Suppressor macrophage treated with lipopolysaccharide for 1 hour (primary cell): ENCODE measurements around the gene RDH5.
"Not testable (repeated sequence)": the region's sequence is repeated elsewhere in the genome, so short reads cannot be mapped to it uniquely, and the experiment has no call there.

Experiments
- DNase-seq, 3 donors: peaks; one replicate each; pipeline ENCODE4 v3.0.0-alpha.2; 2020 to 2022

RDH5 gene

GRCh38 chr12:55746174-55746912, 26.1 kb downstream of the RDH5 start:
- DNase-seq: no peak

GRCh38 chr12:55746913-55747231, 26.7 kb downstream of the RDH5 start:
- DNase-seq: no peak

- DNase-seq: no peak
Observed at GRCh38 chr12:55748230-55748993, 28.2 kb downstream of the RDH5 start.

DNA sequence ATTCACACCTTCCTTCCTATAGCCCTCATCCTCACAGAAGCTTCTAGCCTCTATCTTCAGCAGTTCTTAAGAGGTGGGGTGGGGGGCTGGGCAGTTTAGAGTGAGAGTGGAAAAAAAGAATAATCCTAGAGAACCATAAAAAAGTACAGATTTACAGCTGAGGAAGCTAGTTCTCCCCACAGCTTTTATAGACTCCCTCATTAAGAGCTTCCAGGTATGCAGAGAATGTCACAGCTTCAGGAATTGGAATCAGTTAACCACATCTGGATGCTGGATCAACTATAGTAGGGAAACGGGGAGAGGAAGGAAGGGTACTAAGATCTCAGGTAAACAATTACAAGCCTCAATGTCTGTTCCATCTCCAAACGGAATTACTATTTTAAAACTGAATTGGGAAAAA, 35.1 kb downstream of the RDH5 start:
- no peak for DNase-seq

DNA sequence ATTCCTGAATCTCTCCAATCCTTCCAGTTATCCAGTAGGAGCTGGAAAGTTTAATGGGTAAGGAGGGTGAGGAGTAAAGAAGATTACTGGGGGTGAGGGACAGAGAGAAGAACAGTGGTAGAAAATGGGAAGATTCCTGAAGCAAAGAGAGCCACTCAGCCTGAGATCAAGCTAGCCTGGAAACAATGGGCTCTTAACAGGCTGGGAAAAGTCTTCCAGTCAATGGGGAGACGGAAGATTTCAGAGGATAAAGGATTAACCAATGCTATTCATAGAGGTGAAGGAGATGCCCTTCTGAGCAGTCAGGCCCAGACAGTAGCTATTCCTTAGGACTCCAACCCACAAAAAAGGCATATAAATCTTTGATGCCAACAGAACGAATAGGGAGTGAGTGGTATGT, 37.5 kb downstream of the RDH5 start:
- no peak for DNase-seq

GRCh38 chr12:55758575-55758974, 38.4 kb downstream of the RDH5 start:
- DNase-seq: not testable (repeated sequence)

DNA sequence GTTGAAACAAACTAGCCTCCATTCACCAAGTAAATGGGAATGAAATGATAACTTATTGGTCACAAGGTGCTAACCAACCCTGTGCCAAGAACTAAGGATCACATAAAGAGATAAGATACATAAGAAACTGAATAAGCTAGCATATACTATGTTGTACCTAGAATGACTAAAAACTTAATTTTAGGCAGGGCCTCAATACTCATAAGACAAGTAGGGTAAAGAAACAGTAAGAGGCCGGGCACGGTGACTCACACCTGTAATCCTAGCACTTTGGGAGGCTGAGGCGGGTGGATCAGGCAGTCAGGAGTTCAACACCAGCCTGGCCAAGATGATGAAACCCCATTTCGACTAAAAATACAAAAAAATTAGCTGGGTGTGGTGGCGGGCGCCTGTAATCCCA, 40.5 kb downstream of the RDH5 start:
- DNase-seq: no peak

GRCh38 chr12:55762646-55763045, 42.5 kb downstream of the RDH5 start:
- DNase-seq: no peak

DNA sequence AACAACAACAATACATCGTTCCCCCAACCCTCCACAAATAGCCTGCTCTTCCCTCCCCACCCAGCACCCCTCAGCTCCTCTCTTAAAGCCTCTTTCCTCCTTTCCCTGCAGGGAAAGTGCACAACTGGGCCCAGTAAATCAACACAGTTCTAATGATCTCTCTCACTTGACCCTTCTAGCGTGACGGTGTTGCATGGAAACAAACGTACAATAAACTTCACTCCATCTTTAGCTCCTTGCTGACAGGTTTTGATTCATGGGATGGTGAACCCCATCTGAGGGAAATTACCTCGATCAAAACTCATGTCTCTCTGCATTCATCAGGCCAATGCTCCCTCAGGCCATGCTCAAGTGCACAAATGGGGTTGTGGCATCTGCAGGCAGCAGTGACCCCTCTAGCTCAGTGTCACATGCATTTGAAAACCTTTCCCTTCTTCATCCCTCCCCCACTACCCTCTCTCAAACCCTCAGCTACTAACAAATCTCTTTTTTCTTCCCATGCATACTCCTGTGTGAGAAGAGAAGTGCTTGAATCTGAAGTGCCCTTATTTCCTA, 45.6 kb downstream of the RDH5 start:
- DNase-seq: no peak

GRCh38 chr12:55767156-55767555, 47.0 kb downstream of the RDH5 start:
- DNase-seq: no peak

DNA sequence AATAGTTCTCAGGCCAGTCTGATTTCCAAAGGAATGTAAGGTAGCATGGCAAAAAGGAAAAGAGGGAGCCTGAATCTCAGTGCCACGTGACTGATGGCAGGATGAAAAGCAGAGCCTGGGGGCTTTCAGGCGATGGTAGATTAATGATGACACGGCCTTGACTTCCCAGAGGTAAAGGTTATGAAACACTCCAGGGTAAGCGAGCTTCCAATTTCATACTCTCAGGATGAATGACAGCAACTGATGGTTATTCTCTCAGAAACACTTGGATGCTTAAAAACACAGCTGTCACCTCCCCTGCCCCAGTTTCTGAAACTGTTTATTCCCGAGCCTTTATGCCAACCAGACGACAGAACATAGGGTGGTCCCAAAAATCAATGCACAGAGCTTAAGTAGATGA, 51.5 kb downstream of the RDH5 start:
- DNase-seq: no peak
